Choroid plexus epithelial cell (primary cell): ENCODE data around the gene IL25.
"Not testable (repeated sequence)": the region's sequence is repeated elsewhere in the genome, so short reads cannot be mapped to it uniquely, and the experiment has no call there.

Experiments used
- DNase-seq: peaks from one replicate; pipeline ENCODE4 v3.0.0-alpha.2; 2010; ENCODE audit warnings: low read depth
- H3K4me3 ChIP-seq: 2 replicates; pipeline ENCODE4 v1.5.1; 2011; ENCODE audit warnings: low read depth, mild to moderate bottlenecking, control low read depth, low read length, moderate library complexity
- CTCF ChIP-seq: conservative IDR thresholded peaks from 2 replicates; pipeline ENCODE4 v1.5.1; 2011; ENCODE audit warnings: low read depth, mild to moderate bottlenecking, control low read depth, inconsistent platforms, low read length, moderate library complexity

IL25 gene

GRCh38 chr14:23385244-23385641 lies 12.6 kb downstream of the IL25 start:
- no peak overlapping the region for H3K4me3 ChIP-seq
- DNase-seq = no peak
- TF ChIP-seq CTCF = no peak

GRCh38 chr14:23385642-23386265 lies 13.1 kb downstream of the IL25 start:
- no peak for DNase-seq
- no peak for TF ChIP-seq CTCF
- no peak overlapping the region for H3K4me3 ChIP-seq

- not testable (repeated sequence) for DNase-seq, H3K4me3 ChIP-seq
Measured at GRCh38 chr14:23386266-23386657, 13.7 kb downstream of the IL25 start.

- H3K4me3 ChIP-seq = no peak overlapping the region
- no peak for DNase-seq
- no peak for TF ChIP-seq CTCF
Measured at GRCh38 chr14:23386999-23387398, 14.4 kb downstream of the IL25 start.

GRCh38 chr14:23387916-23388882 lies 15.6 kb downstream of the IL25 start:
- TF ChIP-seq CTCF = no peak
- no peak overlapping the region for H3K4me3 ChIP-seq
- no peak for DNase-seq

- no peak for DNase-seq
- no peak overlapping the region for H3K4me3 ChIP-seq
- TF ChIP-seq CTCF = no peak
Measured at GRCh38 chr14:23388996-23389395, 16.4 kb downstream of the IL25 start.

GRCh38 chr14:23389396-23389795 lies 16.8 kb downstream of the IL25 start:
- no peak for DNase-seq
- no peak for TF ChIP-seq CTCF
- no peak overlapping the region for H3K4me3 ChIP-seq

GRCh38 chr14:23389871-23390270 lies 17.3 kb downstream of the IL25 start:
- H3K4me3 ChIP-seq, DNase-seq: not testable (repeated sequence)
